HCT116 (cell line): ENCODE data around the gene OR1N2. TPM values are rescaled to one million over a fixed set of nuclear protein-coding genes. Genes with fewer than 3 reads are reported as not detected.

Experiments used
- ATAC-seq: fragments of 200-7000 bp; cut with Tn5 transposase; 2 replicates; pipeline ENCODE4 v1.9.1; 2020; ENCODE audit warnings: mild to moderate bottlenecking, moderate library complexity
- Bru-seq: library from RNA; stranded (reverse); fragments of 400-500 nt; gene quantifications from one replicate; lab custom pipeline; 2021; lab: Mats Ljungman, UMichigan
- BruChase-seq, 2 experiments: library from RNA; stranded (reverse); fragments of 400-500 nt; gene quantifications; one replicate each; lab custom pipeline; 2021; lab: Mats Ljungman, UMichigan
- BruUV-seq: library from RNA; stranded (reverse); fragments of 400-500 nt; replicated peaks from 2 replicates; lab custom pipeline; 2021; lab: Mats Ljungman, UMichigan
- CTCF ChIA-PET: fragments of 300-600 bp; sonication (Branson Sonifier 250); formaldehyde crosslinking; loops from one replicate; lab custom pipeline; 2021; ENCODE audit warnings: antibody characterized with exemption; lab: Charles Lee
- POLR2A ChIA-PET: fragments of 300-600, 350-600 bp; sonication (Branson Sonifier 250); formaldehyde crosslinking; loops from one replicate; lab custom pipeline; 2021; ENCODE audit warnings: antibody characterized with exemption; lab: Charles Lee
- RAD21 ChIA-PET, 2 experiments: fragments of 300-600 bp; sonication (Branson Sonifier 250); formaldehyde crosslinking; loops; one replicate each; lab custom pipeline; 2023; ENCODE audit warnings: low total read pairs in 2 of 2; ENCODE audit not compliant: uncharacterized antibody in 2 of 2, unreplicated experiment in 2 of 2, low non-redundant PET in 1 of 2; lab: Charles Lee
- DNase-seq: peaks from one replicate; pipeline ENCODE4 v3.0.0-alpha.2; 2010; ENCODE audit warnings: low read depth, low spot score
- H2AFZ ChIP-seq: fragments of 200-600 bp; shearing (Covaris generic), sonication (generic); 2 replicates; pipeline ENCODE4 v1.6.1; 2017; ENCODE audit warnings: low read depth, mixed run types, mixed read lengths, antibody characterized with exemption, low read length; ENCODE audit not compliant: poor library complexity, severe bottlenecking
- H3K27ac ChIP-seq: 2 replicates; pipeline ENCODE4 v1.5.1; 2012; ENCODE audit warnings: low read depth, low read length
- H3K27me3 ChIP-seq: fragments of 200-600 bp; sonication (generic); 2 replicates; pipeline ENCODE4 v1.6.1; 2016; ENCODE audit warnings: mixed run types, low read length, mixed read lengths; ENCODE audit not compliant: insufficient read depth
- H3K36me3 ChIP-seq, 2 experiments: fragments of 200-500 bp in 1 of 2; fragments of 200-600 bp in 1 of 2; sonication (Bioruptor generic) in 1 of 2; sonication (generic) in 1 of 2; 2 replicates each; pipeline versions ENCODE4 v1.5.1 to v1.6.1; 2014 to 2016; ENCODE audit warnings: low read length in 2 of 2, inconsistent platforms in 1 of 2, mixed read lengths in 1 of 2, mixed run types in 1 of 2; ENCODE audit not compliant: insufficient read depth in 2 of 2, control insufficient read depth in 1 of 2
- H3K4me1 ChIP-seq, 2 experiments: fragments of 200-600 bp in 1 of 2; sonication (generic) in 1 of 2; 2 replicates each; pipeline versions ENCODE4 v1.5.1 to v1.6.1; 2012 to 2017; ENCODE audit warnings: low read length in 2 of 2, inconsistent platforms in 1 of 2, mild to moderate bottlenecking in 1 of 2, mixed read lengths in 1 of 2, mixed run types in 1 of 2, moderate library complexity in 1 of 2; ENCODE audit not compliant: insufficient read depth in 2 of 2, control insufficient read depth in 1 of 2
- H3K4me2 ChIP-seq: fragments of 200-600 bp; sonication (generic); 2 replicates; pipeline ENCODE4 v1.6.1; 2017; ENCODE audit warnings: mixed run types, low read length, mixed read lengths
- H3K4me3 ChIP-seq, 2 experiments: fragments of 200-600 bp in 1 of 2; sonication (generic) in 1 of 2; replicated peaks in 1 of 2; 2 replicates each; pipeline ENCODE4 v1.5.1; 2011 to 2016; ENCODE audit warnings: low read length in 2 of 2, control low read depth in 1 of 2, low read depth in 1 of 2, mild to moderate bottlenecking in 1 of 2, mixed read lengths in 1 of 2, mixed run types in 1 of 2
- H3K79me2 ChIP-seq: fragments of 200-600 bp; sonication (generic); 2 replicates; pipeline ENCODE4 v1.6.1; 2017; ENCODE audit warnings: mild to moderate bottlenecking, mixed run types, low read length, moderate library complexity, mixed read lengths; ENCODE audit not compliant: insufficient read depth
- H3K9ac ChIP-seq: fragments of 200-600 bp; sonication (generic); 2 replicates; pipeline ENCODE4 v1.6.1; 2016; ENCODE audit warnings: low read length, mixed read lengths
- H3K9me2 ChIP-seq: fragments of 200-600 bp; sonication (generic), shearing (Covaris generic); 2 replicates; pipeline ENCODE4 v1.6.1; 2017; ENCODE audit warnings: mixed run types, mild to moderate bottlenecking, moderate library complexity; ENCODE audit not compliant: insufficient read depth
- H3K9me3 ChIP-seq, 2 experiments: fragments of 200-500 bp in 1 of 2; fragments of 200-600 bp in 1 of 2; sonication (Bioruptor generic) in 1 of 2; sonication (generic) in 1 of 2; 2 replicates each; pipeline ENCODE4 v1.6.1; 2014 to 2017; ENCODE audit warnings: low read length in 2 of 2, mixed read lengths in 2 of 2, inconsistent platforms in 1 of 2, low read depth in 1 of 2, mild to moderate bottlenecking in 1 of 2, mixed run types in 1 of 2, moderate library complexity in 1 of 2; ENCODE audit not compliant: control insufficient read depth in 1 of 2, insufficient read depth in 1 of 2
- H4K20me1 ChIP-seq: fragments of 200-600 bp; sonication (generic), shearing (Covaris generic); 2 replicates; pipeline ENCODE4 v1.6.1; 2017; ENCODE audit warnings: mixed run types, mild to moderate bottlenecking, moderate library complexity; ENCODE audit not compliant: insufficient read depth
- ATF3 ChIP-seq: IDR thresholded peaks from 2 replicates; pipeline ENCODE4 v1.6.1; 2012
- CBX3 ChIP-seq: IDR thresholded peaks from 2 replicates; pipeline ENCODE4 v1.6.1; 2012; ENCODE audit warnings: low read depth
- CEBPB ChIP-seq: IDR thresholded peaks from 2 replicates; pipeline ENCODE4 v1.6.1; 2012; ENCODE audit warnings: low read depth
- CTCF ChIP-seq, 3 experiments: fragments of 200-600 bp in 1 of 3; sonication (generic) in 1 of 3; IDR thresholded peaks in 2 of 3; conservative IDR thresholded peaks in 1 of 3; 2 replicates each; pipeline ENCODE4 v1.5.1; 2012 to 2017; ENCODE audit warnings: low read depth in 2 of 3, low read length in 2 of 3, antibody characterized with exemption in 1 of 3, borderline replicate concordance in 1 of 3, control low read depth in 1 of 3, mild to moderate bottlenecking in 1 of 3, mixed read lengths in 1 of 3, mixed run types in 1 of 3, moderate library complexity in 1 of 3; ENCODE audit not compliant: insufficient read depth in 1 of 3
- EGR1 ChIP-seq: IDR thresholded peaks from 2 replicates; pipeline ENCODE4 v1.6.1; 2012; ENCODE audit warnings: low read depth
- ELF1 ChIP-seq: IDR thresholded peaks from 2 replicates; pipeline ENCODE4 v1.6.1; 2012; ENCODE audit warnings: low read depth, borderline replicate concordance
- EZH2 ChIP-seq: fragments of 200-600 bp; sonication (generic); IDR thresholded peaks from 2 replicates; pipeline ENCODE4 v1.6.1; 2017; ENCODE audit warnings: antibody characterized with exemption, mixed run types
- EZH2phosphoT487 ChIP-seq: fragments of 200-600 bp; IDR thresholded peaks from 2 replicates; pipeline ENCODE4 v1.6.1; 2018; ENCODE audit warnings: antibody characterized with exemption, borderline replicate concordance
- FOSL1 ChIP-seq: IDR thresholded peaks from 2 replicates; pipeline ENCODE4 v1.6.1; 2012; ENCODE audit warnings: low read depth
- JUND ChIP-seq: IDR thresholded peaks from 2 replicates; pipeline ENCODE4 v1.6.1; 2012
- MAX ChIP-seq: IDR thresholded peaks from 2 replicates; pipeline ENCODE4 v1.6.1; 2012
- POLR2AphosphoS5 ChIP-seq: IDR thresholded peaks from 2 replicates; pipeline ENCODE4 v1.6.1; 2011; ENCODE audit warnings: mild to moderate bottlenecking, low read depth, low read length, moderate library complexity
- RAD21 ChIP-seq: IDR thresholded peaks from 2 replicates; pipeline ENCODE4 v1.6.1; 2012; ENCODE audit warnings: low read depth, mild to moderate bottlenecking
- REST ChIP-seq: IDR thresholded peaks from 2 replicates; pipeline ENCODE4 v1.6.1; 2012; ENCODE audit warnings: low read depth
- SP1 ChIP-seq: IDR thresholded peaks from 2 replicates; pipeline ENCODE4 v1.6.1; 2012; ENCODE audit warnings: low read depth
- TCF7L2 ChIP-seq: IDR thresholded peaks from 2 replicates; pipeline ENCODE4 v1.7.0; 2011; ENCODE audit warnings: borderline replicate concordance, inconsistent platforms; ENCODE audit not compliant: insufficient read depth, insufficient read length; ENCODE audit errors: extremely low read depth
- YY1 ChIP-seq: IDR thresholded peaks from 2 replicates; pipeline ENCODE4 v1.6.1; 2011; ENCODE audit warnings: low read length, low read depth, moderate library complexity, mild to moderate bottlenecking; ENCODE audit not compliant: insufficient replicate concordance; ENCODE audit errors: extremely low read depth
- ZBTB33 ChIP-seq: IDR thresholded peaks from 2 replicates; pipeline ENCODE4 v1.6.1; 2011; ENCODE audit warnings: mild to moderate bottlenecking, low read length, moderate library complexity; ENCODE audit not compliant: insufficient replicate concordance; ENCODE audit errors: extremely low read depth
- ZFX ChIP-seq: fragments of 450-650 bp; IDR thresholded peaks from 2 replicates; pipeline ENCODE4 v1.6.1; 2017
- ZNF274 ChIP-seq: fragments of 200-500 bp; sonication (Bioruptor generic); IDR thresholded peaks from 2 replicates; pipeline ENCODE4 v1.6.1; 2014; ENCODE audit warnings: mild to moderate bottlenecking, low read depth, low read length, inconsistent platforms
- intact Hi-C: fragments of 100-400 bp; cut with micrococcal nuclease; formaldehyde crosslinking; loops from 2 replicates; pipeline ENCODE4 v1.10.0; 2022
- long read RNA-seq: library from polyadenylated mRNA; unstranded; transcript quantifications from one replicate; pipeline ENCODE4 v2.0.0, GENCODE V29; 2021; ENCODE audit not compliant: unreplicated experiment
- polyA plus RNA-seq: library from polyadenylated mRNA; unstranded; fragments of >200 nt; gene quantifications from 2 replicates; pipeline ENCODE4 v1.2.1, GENCODE V29; 2012; ENCODE audit warnings: missing spikeins
- total RNA-seq: library from RNA; stranded (reverse); gene quantifications from one replicate; pipeline ENCODE4 v1.2.1, GENCODE V29; 2021; ENCODE audit not compliant: unreplicated experiment

Gene OR1N2
- total RNA-seq (not detected), Bru-seq, nascent RNA (not detected), BruChase-seq, experiment 1, labeled RNA remaining after a 6-hour chase (not detected), BruChase-seq, experiment 2, labeled RNA remaining after a 2-hour chase (not detected)
- polyA plus RNA-seq, result not detected in 2 replicates
- long read RNA-seq, result 0 reads

- ATAC-seq, result no peak
- Histone ChIP-seq H2AFZ (no peak within 1 kb of the TSS), H3K4me2 (no peak within 1 kb of the TSS), H3K9ac (no peak within 1 kb of the TSS), H3K36me3 (no peaks in the 10 kb centered on the region), H3K4me3 (no peak within 1 kb of the TSS), H3K27ac (no peak within 1 kb of the TSS), H3K9me2 (no peaks in the 10 kb centered on the region), H3K79me2 (no peaks in the 10 kb centered on the region), H4K20me1 (no peaks in the 10 kb centered on the region), H3K9me3 (no peaks in the 10 kb centered on the region), H3K4me1 (no peaks in the 10 kb centered on the region), H3K27me3 (peaks cover 37% of the 10 kb centered on the region)
- intact Hi-C loops, result no loop called here
- TF ChIP-seq SP1, result no peak
- TF ChIP-seq EZH2phosphoT487, result no peak
- TF ChIP-seq ELF1, result no peak
- TF ChIP-seq FOSL1, result no peak
- TF ChIP-seq EGR1, result no peak
- TF ChIP-seq RAD21, result no peak
- no peak for TF ChIP-seq YY1
- no peak for TF ChIP-seq MAX
- TF ChIP-seq ZNF274, result no peak
- TF ChIP-seq CEBPB, result no peak
- TF ChIP-seq EZH2, result no peak
- TF ChIP-seq POLR2AphosphoS5, result no peak
- TF ChIP-seq ZBTB33, result no peak
- no peak for TF ChIP-seq TCF7L2
- no peak for TF ChIP-seq ZFX
- no peak for TF ChIP-seq CTCF (IDR thresholded peaks at IDR 0.05 in 2 of 3, conservative IDR thresholded peaks at IDR 0.05 in 1 of 3; ENCODE audit: borderline replicate concordance in 1 of 3, insufficient read depth in 1 of 3, low read depth in 2 of 3, low read length in 2 of 3)
- no peak for TF ChIP-seq ATF3
- no peak for TF ChIP-seq REST
- no peak for TF ChIP-seq JUND
- no peak for TF ChIP-seq CBX3
- BruUV-seq, result no TSS peak
- POLR2A ChIA-PET, result no interaction called here
- RAD21 ChIA-PET, result no interaction called here
- DNase-seq, result no peak
- CTCF ChIA-PET, result interaction anchor here (1.6 kb wide), 1 partner anchor 54 kb away, joined by 6 read pairs; no protein-coding TSS in a partner anchor
Observed at GRCh38 chr9:122552812-122553211, at the start of gene OR1N2. TSS of gene OR1N2 (plus strand) at chr9:122553112. CDS start at chr9:122553212, 100 bp downstream.
